ENCODE data around the gene PRKAG3. TPM values are rescaled to one million over a fixed set of nuclear protein-coding genes. Genes with fewer than 3 reads are reported as not detected.

The PRKAG3 gene
- total and polyA plus RNA-seq, 2 donors, result 1.2 TPM; not detected in 1

Other genes with a start within 250 kb of the PRKAG3 start
- 6.7 TPM for gene PLCD4, start 223.9 kb downstream of the PRKAG3 start, total RNA-seq
- gene PLCD4, start 223.9 kb downstream of the PRKAG3 start, polyA plus RNA-seq, result 28.4 TPM
- 8.5 TPM for gene ZNF142, start 172.2 kb downstream of the PRKAG3 start, total RNA-seq
- gene ZNF142, start 172.2 kb downstream of the PRKAG3 start, polyA plus RNA-seq, result 12.8 TPM
- 24.3 TPM for gene BCS1L, start 172.1 kb downstream of the PRKAG3 start, total RNA-seq
- gene BCS1L, start 172.1 kb downstream of the PRKAG3 start, polyA plus RNA-seq, result 39.5 TPM
- 20.6 TPM for gene RNF25, start 159.8 kb downstream of the PRKAG3 start, total RNA-seq
- gene RNF25, start 159.8 kb downstream of the PRKAG3 start, polyA plus RNA-seq, result 29.0 TPM
- gene STK36, start 159.7 kb downstream of the PRKAG3 start, total RNA-seq, result 48.6 TPM
- gene STK36, start 159.7 kb downstream of the PRKAG3 start, polyA plus RNA-seq, result 17.9 TPM
- 8.8 TPM for gene TTLL4, start 121.0 kb downstream of the PRKAG3 start, total RNA-seq
- gene TTLL4, start 121.0 kb downstream of the PRKAG3 start, polyA plus RNA-seq, result 9.0 TPM
- gene CYP27A1, start 49.7 kb downstream of the PRKAG3 start, total RNA-seq, result 10.3 TPM
- 41.1 TPM for gene CYP27A1, start 49.7 kb downstream of the PRKAG3 start, polyA plus RNA-seq
- gene WNT6, start 28.0 kb upstream of the PRKAG3 start, total RNA-seq, result 0.16 TPM
- gene WNT6, start 28.0 kb upstream of the PRKAG3 start, polyA plus RNA-seq, result 3.0 TPM
- 1.9 TPM for gene WNT10A, start 49.0 kb upstream of the PRKAG3 start, total RNA-seq
- gene WNT10A, start 49.0 kb upstream of the PRKAG3 start, polyA plus RNA-seq, result 1.2 TPM
- 0.16 TPM for gene CDK5R2, start 127.9 kb upstream of the PRKAG3 start, total RNA-seq
- gene CDK5R2, start 127.9 kb upstream of the PRKAG3 start, polyA plus RNA-seq, result 0.23 TPM
- gene FEV, start 153.4 kb upstream of the PRKAG3 start, total RNA-seq, result not detected
- gene FEV, start 153.4 kb upstream of the PRKAG3 start, polyA plus RNA-seq, result not detected
- gene CRYBA2, start 161.6 kb upstream of the PRKAG3 start, total RNA-seq, result not detected
- not detected for gene CRYBA2, start 161.6 kb upstream of the PRKAG3 start, polyA plus RNA-seq
- gene CFAP65, start 209.7 kb upstream of the PRKAG3 start, total RNA-seq, result not detected
- gene CFAP65, start 209.7 kb upstream of the PRKAG3 start, polyA plus RNA-seq, result not detected
- gene IHH, start 229.1 kb upstream of the PRKAG3 start, total RNA-seq, result not detected
- 0.13 TPM for gene IHH, start 229.1 kb upstream of the PRKAG3 start, polyA plus RNA-seq